Cardiac fibroblast (primary cell): Measurements from ENCODE around the gene OR6N2.
A peak's percentile ranks its signal among the peaks of the same experiment; 100 is the strongest.

Experiments
- DNase-seq, 2 donors: peaks; one replicate each; pipeline versions ENCODE4 v3.0.0 to v3.0.0-alpha.2; 2010; ENCODE audit warnings: low read depth in 2 of 2
- H3K4me3 ChIP-seq, 2 donors: replicated peaks in 1 of 2; 1 replicate in 1 of 2; 2 replicates in 1 of 2; pipeline ENCODE4 v1.5.1; 2011; ENCODE audit warnings: low read depth in 2 of 2, low read length in 2 of 2, mild to moderate bottlenecking in 2 of 2, moderate library complexity in 1 of 2
- TF ChIP-seq, protein P1 (sequence below): IDR thresholded peaks from one replicate; pipeline ENCODE4 v1.5.1; 2011; ENCODE audit warnings: low read depth, mild to moderate bottlenecking, low read length, inconsistent platforms

OR6N2 gene

DNA sequence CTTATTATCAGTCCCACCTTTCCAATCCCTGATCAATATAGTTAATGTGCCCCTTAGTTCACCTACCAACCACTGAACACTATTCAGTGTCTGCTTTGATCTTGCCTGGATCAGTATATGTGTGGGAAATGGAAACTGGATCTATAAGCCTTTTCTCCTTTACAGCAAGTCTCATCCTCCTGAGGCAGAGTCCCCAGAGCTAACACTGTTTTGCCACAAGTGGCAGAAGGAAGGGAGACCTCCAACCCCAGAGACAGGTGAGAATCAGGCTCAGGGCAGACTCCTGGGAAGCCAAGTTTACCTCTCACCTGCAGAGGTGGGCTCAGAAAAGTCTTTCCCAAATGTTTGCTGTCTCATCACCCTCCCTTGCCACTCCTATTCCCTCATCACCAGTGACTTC lies at the start of gene OR6N2:
Gene OR6N2, minus strand, starts transcription at position 101 of the 400 bp plus-strand sequence. CDS start 3,569 bp downstream, outside the sequence.
- no peak within 1 kb of the TSS for H3K4me3 ChIP-seq
- TF ChIP-seq, protein P1, sequence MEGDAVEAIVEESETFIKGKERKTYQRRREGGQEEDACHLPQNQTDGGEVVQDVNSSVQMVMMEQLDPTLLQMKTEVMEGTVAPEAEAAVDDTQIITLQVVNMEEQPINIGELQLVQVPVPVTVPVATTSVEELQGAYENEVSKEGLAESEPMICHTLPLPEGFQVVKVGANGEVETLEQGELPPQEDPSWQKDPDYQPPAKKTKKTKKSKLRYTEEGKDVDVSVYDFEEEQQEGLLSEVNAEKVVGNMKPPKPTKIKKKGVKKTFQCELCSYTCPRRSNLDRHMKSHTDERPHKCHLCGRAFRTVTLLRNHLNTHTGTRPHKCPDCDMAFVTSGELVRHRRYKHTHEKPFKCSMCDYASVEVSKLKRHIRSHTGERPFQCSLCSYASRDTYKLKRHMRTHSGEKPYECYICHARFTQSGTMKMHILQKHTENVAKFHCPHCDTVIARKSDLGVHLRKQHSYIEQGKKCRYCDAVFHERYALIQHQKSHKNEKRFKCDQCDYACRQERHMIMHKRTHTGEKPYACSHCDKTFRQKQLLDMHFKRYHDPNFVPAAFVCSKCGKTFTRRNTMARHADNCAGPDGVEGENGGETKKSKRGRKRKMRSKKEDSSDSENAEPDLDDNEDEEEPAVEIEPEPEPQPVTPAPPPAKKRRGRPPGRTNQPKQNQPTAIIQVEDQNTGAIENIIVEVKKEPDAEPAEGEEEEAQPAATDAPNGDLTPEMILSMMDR: no peak
- DNase-seq: no peak

DNA sequence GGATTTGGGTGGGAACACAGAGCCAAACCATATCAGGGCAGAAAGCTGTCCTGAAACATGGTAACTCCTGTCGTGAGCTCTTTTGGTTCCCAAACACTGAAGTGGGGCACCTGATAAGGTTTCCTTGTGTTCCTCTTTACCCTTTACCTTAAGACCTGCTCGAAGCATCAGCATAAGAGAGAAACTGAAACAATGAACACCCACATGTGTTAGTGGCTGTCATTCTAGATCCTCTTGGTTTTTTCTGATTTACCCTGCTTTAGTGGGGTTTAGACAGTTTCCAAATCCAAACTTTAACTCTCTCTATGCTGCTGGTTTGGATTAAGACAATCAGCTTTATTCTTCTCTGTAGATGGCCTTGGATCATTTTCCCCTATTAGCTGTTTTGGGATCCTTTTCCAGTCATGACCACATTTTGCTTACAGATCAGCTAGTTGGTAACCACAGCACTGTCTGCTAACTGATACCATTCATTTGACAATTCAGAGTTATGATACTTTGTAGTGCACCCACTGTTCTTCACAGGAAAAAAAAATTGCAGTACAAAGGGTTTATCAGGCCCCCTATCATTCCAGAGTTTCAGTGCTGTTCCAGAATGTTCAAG lies 49.2 kb upstream of the OR6N2 start:
- TF ChIP-seq, protein P1: no peak
- H3K4me3 ChIP-seq: no peak overlapping the region
- no peak for DNase-seq

DNA sequence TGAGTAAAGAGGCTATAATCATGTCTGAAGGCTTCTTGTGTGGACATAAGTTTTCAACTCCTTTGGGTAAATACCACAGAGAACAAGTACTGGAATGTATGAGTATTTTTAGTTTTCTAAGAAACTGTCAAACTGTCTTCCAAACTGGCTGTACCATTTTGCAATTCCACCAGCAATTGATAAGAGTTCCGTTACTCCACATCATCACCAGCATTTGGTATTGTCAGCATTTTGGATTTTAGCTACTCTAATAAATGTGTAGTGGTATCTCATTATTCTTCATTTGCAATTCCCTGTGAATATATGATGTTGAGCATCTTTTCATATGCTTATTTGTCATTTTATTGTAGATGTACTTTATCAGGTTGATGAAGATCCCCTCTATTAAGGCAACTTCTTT lies 40.7 kb upstream of the OR6N2 start:
- H3K4me3 ChIP-seq: no peak overlapping the region
- DNase-seq: no peak
- TF ChIP-seq, protein P1: no peak

- TF ChIP-seq, protein P1: no peak
- no peak overlapping the region for H3K4me3 ChIP-seq
- DNase-seq: peak in 1 of 2 donors; percentile 34
These were observed 38.7 kb upstream of the OR6N2 start for GRCh38 chr1:158819461-158820443.

DNA sequence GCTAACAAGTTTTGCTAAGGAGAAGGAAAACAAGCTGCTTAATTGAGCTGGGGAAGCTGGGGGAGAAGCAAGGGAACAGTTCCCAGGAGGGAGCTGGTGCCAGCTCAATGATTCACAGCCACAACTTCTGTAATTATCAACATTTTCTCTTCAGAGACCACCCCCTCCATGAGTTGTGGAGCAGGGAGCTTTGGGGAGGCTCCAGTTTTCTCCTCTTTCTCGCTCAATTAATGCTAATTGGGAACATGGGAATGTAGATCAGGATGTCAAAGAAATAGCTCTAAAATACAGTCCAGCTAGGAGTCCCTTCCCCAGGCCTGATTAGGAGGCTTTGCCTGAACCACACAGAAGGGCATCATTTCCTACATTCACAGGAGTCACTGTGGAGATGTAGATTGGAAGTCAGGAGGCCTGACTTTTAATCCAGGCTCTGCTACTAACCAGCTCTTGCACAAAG lies 38.0 kb upstream of the OR6N2 start:
- DNase-seq: peak in 1 of 2 donors; percentile 26
- H3K4me3 ChIP-seq: no peak overlapping the region
- TF ChIP-seq, protein P1: no peak

GRCh38 chr1:158818560-158818959 lies 37.6 kb upstream of the OR6N2 start:
- TF ChIP-seq, protein P1: no peak
- H3K4me3 ChIP-seq: no peak overlapping the region

More at GRCh38 chr1:158818560-158818959, 37.6 kb upstream of the OR6N2 start:
- no peak for DNase-seq
